Stomach smooth muscle (tissue), 2 donors: Measurements from ENCODE around the gene PHLDA1.
A peak's percentile ranks its signal among the peaks of the same experiment; 100 is the strongest.

Source experiments
- H3K27ac ChIP-seq: one replicate; pipeline ENCODE4 v1.7.0; 2013; ENCODE audit warnings: mild to moderate bottlenecking, low read length, inconsistent platforms
- H3K27me3 ChIP-seq, 2 donors: one replicate each; pipeline ENCODE4 v1.7.0; 2013; ENCODE audit warnings: low read length in 2 of 2; ENCODE audit not compliant: insufficient read depth in 2 of 2, control insufficient read depth in 1 of 2
- H3K36me3 ChIP-seq, 2 donors: one replicate each; pipeline ENCODE4 v1.7.0; 2013; ENCODE audit warnings: low read length in 2 of 2; ENCODE audit not compliant: control insufficient read depth in 2 of 2, insufficient read depth in 2 of 2
- H3K4me1 ChIP-seq: one replicate; pipeline ENCODE4 v1.7.0; 2013; ENCODE audit warnings: low read length; ENCODE audit not compliant: control insufficient read depth, insufficient read depth
- H3K4me3 ChIP-seq, 2 donors: one replicate each; pipeline ENCODE4 v1.7.0; 2013; ENCODE audit warnings: low read length in 2 of 2
- H3K9ac ChIP-seq, 2 donors: one replicate each; pipeline ENCODE4 v1.7.0; 2013; ENCODE audit warnings: low read length in 2 of 2, mild to moderate bottlenecking in 1 of 2
- H3K9me3 ChIP-seq, 2 donors: one replicate each; pipeline ENCODE4 v1.7.0; 2013; ENCODE audit warnings: low read length in 2 of 2; ENCODE audit not compliant: control insufficient read depth in 2 of 2
- donor health status: healthy.
- donor health status: Pancreatic carcinoma.

The PHLDA1 gene

GRCh38 chr12:76031414-76032042 lies at the start of gene PHLDA1:
Gene PHLDA1 (minus strand): TSS chr12:76031776.
- Histone ChIP-seq H3K27me3 (no peaks in the 10 kb centered on the region), H3K27ac (peak within 1 kb of the TSS; percentile 89), H3K9ac (peak within 1 kb of the TSS; percentile 88 to 91), H3K36me3 (no peaks in the 10 kb centered on the region), H3K4me3 (peak within 1 kb of the TSS; percentile 96), H3K9me3 (no peaks in the 10 kb centered on the region), H3K4me1 (peaks cover 7% of the 10 kb centered on the region)

DNA sequence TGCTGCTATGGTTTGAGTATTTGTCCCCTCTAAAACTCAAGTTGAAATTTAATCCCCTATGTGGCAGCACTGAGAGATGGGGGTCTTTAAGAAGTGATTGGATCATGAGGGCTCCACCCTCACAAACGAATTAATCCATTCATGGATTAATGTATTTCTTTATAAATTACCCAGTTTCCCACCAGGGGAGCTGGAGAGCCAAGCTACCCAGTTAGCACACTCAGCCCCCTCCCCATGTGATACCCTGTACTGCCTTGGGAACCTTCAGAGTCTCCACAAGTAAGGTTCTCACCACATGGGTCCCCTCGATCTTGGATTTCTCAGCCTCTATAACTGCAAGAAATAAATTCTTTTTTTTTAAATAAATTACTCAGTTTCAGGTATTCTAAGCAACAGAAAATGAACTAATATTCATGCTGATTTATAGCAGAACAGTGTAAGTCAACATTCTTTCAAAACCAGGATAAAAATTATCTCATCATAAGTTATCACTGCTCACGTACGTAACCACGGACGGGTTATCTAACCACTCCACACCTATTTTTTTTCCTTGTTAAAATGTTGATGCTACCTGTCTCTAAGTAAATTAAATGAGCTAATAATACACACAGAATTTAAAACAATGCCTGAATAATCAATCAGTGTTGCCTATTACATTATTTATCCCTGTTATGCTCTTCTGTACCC lies 49.3 kb upstream of the PHLDA1 start:
- peaks cover 0 to 3% of the 10 kb centered on the region in 2 donors for H3K9me3 ChIP-seq
- peaks cover 0 to 3% of the 10 kb centered on the region in 2 donors for H3K36me3 ChIP-seq
- H3K9ac ChIP-seq = no peak overlapping the region
- H3K27ac ChIP-seq = no peak overlapping the region
- no peak overlapping the region for H3K4me3 ChIP-seq
- peaks cover 7% of the 10 kb centered on the region for H3K4me1 ChIP-seq
- no peaks in the 10 kb centered on the region for H3K27me3 ChIP-seq

DNA sequence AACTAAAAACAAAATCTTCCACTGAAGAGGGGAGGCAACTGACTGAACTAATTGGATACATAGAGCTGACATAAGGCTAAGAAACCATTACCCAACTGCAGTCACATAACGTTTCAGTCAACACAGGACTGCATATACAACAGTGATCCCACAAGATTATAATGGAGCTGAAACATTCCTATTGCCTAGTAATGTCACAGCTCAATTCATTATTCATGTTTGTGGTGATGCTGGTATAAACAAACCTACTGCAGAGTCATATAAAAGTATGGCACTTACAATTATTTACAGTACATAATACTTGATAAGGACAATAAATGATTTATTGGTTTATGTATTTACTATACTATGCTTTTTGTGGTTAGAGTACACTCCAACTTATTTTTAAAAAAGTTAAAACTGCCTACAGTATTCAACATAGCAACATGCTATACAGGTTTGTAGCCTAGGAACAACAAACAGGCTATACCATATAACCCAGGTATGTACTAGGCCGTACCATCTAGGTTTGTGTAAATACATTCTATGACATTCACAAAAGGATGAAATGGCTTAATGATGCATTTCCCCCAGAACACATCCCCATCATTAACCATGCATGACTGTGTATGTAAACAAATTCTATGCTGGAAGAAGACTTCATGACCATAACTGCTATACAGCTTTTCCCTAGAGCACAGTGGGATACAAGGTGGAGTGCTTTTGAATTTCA lies 48.6 kb upstream of the PHLDA1 start:
- peaks cover 0 to 3% of the 10 kb centered on the region in 2 donors for H3K36me3 ChIP-seq
- peaks cover 7% of the 10 kb centered on the region for H3K4me1 ChIP-seq
- no peak overlapping the region for H3K4me3 ChIP-seq
- H3K27ac ChIP-seq = no peak overlapping the region
- H3K9ac ChIP-seq = no peak overlapping the region
- H3K9me3 ChIP-seq = peaks cover 0 to 3% of the 10 kb centered on the region in 2 donors
- H3K27me3 ChIP-seq = no peaks in the 10 kb centered on the region

DNA sequence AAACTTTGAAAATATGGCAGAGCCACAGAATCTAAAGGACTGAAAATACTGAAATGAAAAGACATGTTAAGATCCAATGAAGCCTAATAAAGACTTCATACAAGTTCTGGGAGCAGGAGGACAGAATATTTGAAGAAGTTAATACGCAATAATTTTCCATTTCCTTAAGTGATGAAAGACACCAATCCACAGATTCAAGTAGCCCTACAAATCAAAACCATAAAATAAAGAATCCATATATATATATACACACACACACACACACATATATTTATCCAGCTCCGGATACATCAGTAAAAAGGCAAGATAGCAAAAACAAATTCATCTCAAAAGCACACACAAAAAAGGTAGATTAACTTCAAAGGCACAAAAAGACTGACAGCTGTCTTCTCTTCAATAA lies 47.2 kb upstream of the PHLDA1 start:
- Histone ChIP-seq H3K36me3 (peaks cover 0 to 3% of the 10 kb centered on the region in 2 donors), H3K27me3 (no peaks in the 10 kb centered on the region)

DNA sequence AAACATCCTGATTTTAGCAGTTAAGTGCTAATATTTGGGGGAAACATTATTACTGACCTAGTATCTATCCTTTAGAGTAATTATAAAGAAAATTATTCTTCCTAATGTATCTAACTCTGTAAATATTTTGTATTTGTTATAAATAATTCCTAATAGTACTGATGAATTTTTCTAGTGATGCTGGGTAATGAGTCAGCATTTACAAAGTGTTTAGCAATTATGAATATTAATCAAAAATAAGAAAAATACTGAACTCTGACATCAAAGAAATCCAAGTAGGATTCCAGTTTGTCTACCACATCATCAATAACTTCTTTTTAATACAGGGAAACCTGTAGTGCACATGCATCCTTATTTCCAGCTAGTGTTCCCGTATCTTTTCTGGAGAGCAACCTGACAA lies 43.9 kb upstream of the PHLDA1 start:
- Histone ChIP-seq H3K27ac (no peak overlapping the region), H3K4me1 (no peaks in the 10 kb centered on the region), H3K36me3 (peaks cover 0 to 5% of the 10 kb centered on the region in 2 donors), H3K9me3 (peaks cover 0 to 3% of the 10 kb centered on the region in 2 donors), H3K27me3 (no peaks in the 10 kb centered on the region), H3K4me3 (no peak overlapping the region), H3K9ac (no peak overlapping the region)

More for the DNA sequence above, 47.2 kb upstream of the PHLDA1 start:
- peaks cover 0 to 3% of the 10 kb centered on the region in 2 donors for H3K9me3 ChIP-seq
- peaks cover 4% of the 10 kb centered on the region for H3K4me1 ChIP-seq
- no peak overlapping the region for H3K4me3 ChIP-seq
- no peak overlapping the region for H3K9ac ChIP-seq
- no peak overlapping the region for H3K27ac ChIP-seq

GRCh38 chr12:76074701-76075336 lies 43.2 kb upstream of the PHLDA1 start:
- Histone ChIP-seq H3K9ac (no peak overlapping the region), H3K9me3 (peaks cover 0 to 3% of the 10 kb centered on the region in 2 donors), H3K4me3 (no peak overlapping the region), H3K27ac (no peak overlapping the region), H3K36me3 (peaks cover 0 to 5% of the 10 kb centered on the region in 2 donors), H3K4me1 (no peaks in the 10 kb centered on the region), H3K27me3 (no peaks in the 10 kb centered on the region)

DNA sequence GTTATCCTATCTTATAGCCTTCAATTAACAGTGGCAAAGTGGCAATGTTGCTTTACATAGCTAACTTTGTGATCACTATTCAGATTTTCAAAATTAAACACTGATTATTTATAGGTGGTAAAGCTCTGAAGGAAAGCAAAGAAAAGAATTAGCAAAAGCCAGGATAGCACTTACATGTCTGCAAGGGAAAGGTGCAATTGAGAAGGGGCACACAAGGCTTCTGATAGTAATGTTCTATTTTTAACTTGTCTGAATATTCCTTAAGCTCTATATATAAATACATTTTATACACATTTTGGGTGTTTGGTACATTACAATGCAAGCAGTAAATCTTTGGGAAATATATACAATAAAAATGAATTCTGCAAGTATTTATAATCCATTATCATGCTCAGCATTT lies 42.0 kb upstream of the PHLDA1 start:
- Histone ChIP-seq H3K9me3 (no peaks in the 10 kb centered on the region), H3K4me1 (no peaks in the 10 kb centered on the region), H3K27ac (no peak overlapping the region), H3K27me3 (no peaks in the 10 kb centered on the region), H3K36me3 (peaks cover 0 to 3% of the 10 kb centered on the region in 2 donors), H3K9ac (no peak overlapping the region), H3K4me3 (no peak overlapping the region)

- no peak overlapping the region for H3K9ac ChIP-seq
- H3K27me3 ChIP-seq = no peaks in the 10 kb centered on the region
- H3K36me3 ChIP-seq = peaks cover 0 to 3% of the 10 kb centered on the region in 2 donors
- no peaks in the 10 kb centered on the region for H3K4me1 ChIP-seq
- no peak overlapping the region for H3K4me3 ChIP-seq
- no peaks in the 10 kb centered on the region for H3K9me3 ChIP-seq
- no peak overlapping the region for H3K27ac ChIP-seq
Measured at GRCh38 chr12:76072568-76072967, 41.0 kb upstream of the PHLDA1 start.

DNA sequence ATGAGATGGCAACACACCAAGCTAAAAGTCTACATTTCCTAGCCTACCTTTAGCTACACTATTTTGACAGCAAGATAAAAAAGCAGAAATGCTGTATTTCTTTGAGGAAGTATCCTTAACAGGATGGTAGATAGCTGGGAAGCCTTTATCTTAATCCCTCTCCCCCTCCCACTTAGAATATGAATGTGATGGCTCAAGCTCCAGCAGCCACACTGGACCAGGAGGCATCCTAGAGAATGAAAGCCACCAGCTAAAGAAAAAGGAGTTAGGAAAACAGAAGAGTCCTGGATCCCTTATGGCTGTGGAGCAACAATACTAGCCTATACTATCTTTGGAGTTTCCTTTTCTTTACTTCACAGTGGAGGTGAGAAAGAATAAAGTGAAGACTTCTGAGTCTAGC lies 37.8 kb upstream of the PHLDA1 start:
- no peak overlapping the region for H3K4me3 ChIP-seq
- no peaks in the 10 kb centered on the region for H3K9me3 ChIP-seq
- peaks cover 3 to 7% of the 10 kb centered on the region in 2 donors for H3K36me3 ChIP-seq
- no peaks in the 10 kb centered on the region for H3K4me1 ChIP-seq
- no peak overlapping the region for H3K27ac ChIP-seq
- H3K9ac ChIP-seq = no peak overlapping the region
- H3K27me3 ChIP-seq = no peaks in the 10 kb centered on the region

GRCh38 chr12:76065917-76066316 lies 34.3 kb upstream of the PHLDA1 start:
- H3K9me3 ChIP-seq = no peaks in the 10 kb centered on the region
- H3K27ac ChIP-seq = no peak overlapping the region
- H3K4me1 ChIP-seq = no peaks in the 10 kb centered on the region
- H3K9ac ChIP-seq = no peak overlapping the region
- no peak overlapping the region for H3K4me3 ChIP-seq
- H3K36me3 ChIP-seq = peaks cover 3 to 16% of the 10 kb centered on the region in 2 donors
- no peaks in the 10 kb centered on the region for H3K27me3 ChIP-seq
